Suprapubic skin (tissue), 4 donors: ENCODE measurements around the gene VCAN. TPM values are rescaled to one million over a fixed set of nuclear protein-coding genes. Genes with fewer than 3 reads are reported as not detected.

Experiments used
- DNase-seq, 2 donors: peaks; one replicate each; pipeline ENCODE4 v3.0.0-alpha.2; 2019; ENCODE audit warnings: low spot score in 2 of 2
- H3K27ac ChIP-seq: fragments of 200-600 bp; sonication (generic); one replicate; pipeline ENCODE4 v1.5.1; 2019
- H3K27me3 ChIP-seq: fragments of 200-600 bp; sonication (generic); one replicate; pipeline ENCODE4 v1.5.1; 2019
- H3K36me3 ChIP-seq: fragments of 200-600 bp; sonication (generic); one replicate; pipeline ENCODE4 v1.5.1; 2019
- H3K4me1 ChIP-seq: fragments of 200-600 bp; sonication (generic); one replicate; pipeline ENCODE4 v1.5.1; 2019
- H3K4me3 ChIP-seq: fragments of 200-600 bp; sonication (generic); one replicate; pipeline ENCODE4 v1.5.1; 2019; ENCODE audit warnings: mild to moderate bottlenecking
- H3K9me3 ChIP-seq: fragments of 200-600 bp; sonication (generic); one replicate; pipeline ENCODE4 v1.5.1; 2019
- CTCF ChIP-seq, 2 donors: fragments of 200-600 bp in 1 of 2; fragments of 450-650 bp in 1 of 2; sonication (generic) in 1 of 2; IDR thresholded peaks; one replicate each; pipeline ENCODE4 v1.5.1; 2016 to 2019; ENCODE audit warnings: antibody characterized with exemption in 2 of 2, mild to moderate bottlenecking in 1 of 2, moderate library complexity in 1 of 2
- EP300 ChIP-seq: sonication (generic); formaldehyde crosslinking; IDR thresholded peaks from one replicate; pipeline ENCODE4 v1.6.1; 2017; ENCODE audit warnings: antibody characterized with exemption
- POLR2A ChIP-seq, 2 donors: fragments of 450-650 bp; IDR thresholded peaks; one replicate each; pipeline ENCODE4 v1.6.1; 2017; ENCODE audit warnings: antibody characterized with exemption in 2 of 2, mild to moderate bottlenecking in 2 of 2, moderate library complexity in 2 of 2
- POLR2AphosphoS5 ChIP-seq, 3 donors: sonication (generic); formaldehyde crosslinking; IDR thresholded peaks; one replicate each; pipeline ENCODE4 v1.6.1; 2017; ENCODE audit warnings: antibody characterized with exemption in 3 of 3
- WGBS: methylation state at CpG from one replicate; pipeline ENCODE4 v1.1.5; 2018; 5-methylcytosine and 5-hydroxymethylcytosine counted together
- total RNA-seq, 4 donors: library from RNA; depleted of rRNA; stranded (reverse); fragments of >200 nt; gene quantifications; one replicate each; pipeline ENCODE4 v1.1.0, GENCODE V29; 2016

Gene VCAN
- total RNA-seq, 4 donors from 2014 or later, result 22.8 to 30.3 (median 24.0) TPM

- Histone ChIP-seq H3K9me3 (no peaks in the 10 kb centered on the region), H3K36me3 (no peaks in the 10 kb centered on the region), H3K27me3 (no peaks in the 10 kb centered on the region), H3K27ac (no peak overlapping the region), H3K4me1 (peaks cover 6% of the 10 kb centered on the region), H3K4me3 (no peak overlapping the region)
- DNase-seq, result no peak
- 25% methylated on average over 4 of the region's 4 CpGs for WGBS
- TF ChIP-seq POLR2AphosphoS5 (IDR thresholded peaks at IDR 0.05), result no peak
- no peak for TF ChIP-seq POLR2A (IDR thresholded peaks at IDR 0.05)
- TF ChIP-seq EP300, result no peak
- TF ChIP-seq CTCF (IDR thresholded peaks at IDR 0.05), result no peak
Measured at GRCh38 chr5:83509540-83509939, 38.0 kb downstream of the VCAN start.

GRCh38 chr5:83510260-83510659, 38.7 kb downstream of the VCAN start:
- no peak for DNase-seq
- Histone ChIP-seq H3K27ac (no peak overlapping the region), H3K36me3 (no peaks in the 10 kb centered on the region), H3K9me3 (no peaks in the 10 kb centered on the region), H3K27me3 (no peaks in the 10 kb centered on the region), H3K4me1 (peaks cover 6% of the 10 kb centered on the region), H3K4me3 (no peak overlapping the region)
- 74% methylated on average over 1 of the region's 1 CpG for WGBS
- no peak for TF ChIP-seq POLR2A (IDR thresholded peaks at IDR 0.05)
- no peak for TF ChIP-seq POLR2AphosphoS5 (IDR thresholded peaks at IDR 0.05)
- TF ChIP-seq EP300, result no peak
- no peak for TF ChIP-seq CTCF (IDR thresholded peaks at IDR 0.05)

- Histone ChIP-seq H3K27me3 (no peaks in the 10 kb centered on the region), H3K27ac (no peak overlapping the region), H3K4me1 (peaks cover 6% of the 10 kb centered on the region), H3K9me3 (no peaks in the 10 kb centered on the region), H3K4me3 (no peak overlapping the region), H3K36me3 (no peaks in the 10 kb centered on the region)
- DNase-seq, result no peak
- TF ChIP-seq CTCF (IDR thresholded peaks at IDR 0.05), result no peak
- TF ChIP-seq POLR2A (IDR thresholded peaks at IDR 0.05), result no peak
- no peak for TF ChIP-seq POLR2AphosphoS5 (IDR thresholded peaks at IDR 0.05)
- TF ChIP-seq EP300, result no peak
- 90% methylated on average over 13 of the region's 13 CpGs for WGBS
Measured at GRCh38 chr5:83512061-83512745, 40.7 kb downstream of the VCAN start.

GRCh38 chr5:83513081-83513480, 41.5 kb downstream of the VCAN start:
- Histone ChIP-seq H3K4me3 (no peak overlapping the region), H3K36me3 (no peaks in the 10 kb centered on the region), H3K27me3 (no peaks in the 10 kb centered on the region), H3K9me3 (no peaks in the 10 kb centered on the region), H3K4me1 (peaks cover 9% of the 10 kb centered on the region), H3K27ac (peak overlapping the region; percentile 3)
- no peak for DNase-seq
- TF ChIP-seq EP300, result no peak
- TF ChIP-seq POLR2A (IDR thresholded peaks at IDR 0.05), result no peak
- TF ChIP-seq POLR2AphosphoS5 (IDR thresholded peaks at IDR 0.05), result no peak
- no peak for TF ChIP-seq CTCF (IDR thresholded peaks at IDR 0.05)
- WGBS, result 50% methylated on average over 1 of the region's 1 CpG

GRCh38 chr5:83513491-83513890, 41.9 kb downstream of the VCAN start:
- no peaks in the 10 kb centered on the region for H3K9me3 ChIP-seq
- no peaks in the 10 kb centered on the region for H3K27me3 ChIP-seq
- no peaks in the 10 kb centered on the region for H3K36me3 ChIP-seq
- no peak for DNase-seq
- H3K4me3 ChIP-seq, result no peak overlapping the region
- H3K27ac ChIP-seq, result peak overlapping the region; percentile 3
- H3K4me1 ChIP-seq, result peaks cover 14% of the 10 kb centered on the region
- WGBS, result 58% methylated on average over 3 of the region's 3 CpGs
- no peak for TF ChIP-seq POLR2A (IDR thresholded peaks at IDR 0.05)
- TF ChIP-seq CTCF (IDR thresholded peaks at IDR 0.05), result no peak
- no peak for TF ChIP-seq EP300
- TF ChIP-seq POLR2AphosphoS5 (IDR thresholded peaks at IDR 0.05), result no peak
